SU-DHL-6 (cell line): ENCODE results near the gene CDY2B.
"Not testable (repeated sequence)": the region's sequence is repeated elsewhere in the genome, so short reads cannot be mapped to it uniquely, and the experiment has no call there.

Source experiments
- EZH2phosphoT487 ChIP-seq: fragments of 200-600 bp; sonication (generic), shearing (Covaris generic); conservative IDR thresholded peaks from 2 replicates; pipeline ENCODE4 v1.6.1; 2018; ENCODE audit warnings: mild to moderate bottlenecking, antibody characterized with exemption, low read length, moderate library complexity, mixed read lengths
- TF ChIP-seq, protein P1 (sequence below): fragments of 200-600 bp; sonication (generic); IDR thresholded peaks from one replicate; pipeline ENCODE4 v1.5.1; 2017; ENCODE audit warnings: antibody characterized with exemption, mild to moderate bottlenecking, low read length, moderate library complexity; ENCODE audit not compliant: insufficient read depth, poor library complexity, severe bottlenecking

GRCh38 chrY:17881697-17882096, 1.7 kb upstream of the CDY2B start:
- TF ChIP-seq, protein P1, sequence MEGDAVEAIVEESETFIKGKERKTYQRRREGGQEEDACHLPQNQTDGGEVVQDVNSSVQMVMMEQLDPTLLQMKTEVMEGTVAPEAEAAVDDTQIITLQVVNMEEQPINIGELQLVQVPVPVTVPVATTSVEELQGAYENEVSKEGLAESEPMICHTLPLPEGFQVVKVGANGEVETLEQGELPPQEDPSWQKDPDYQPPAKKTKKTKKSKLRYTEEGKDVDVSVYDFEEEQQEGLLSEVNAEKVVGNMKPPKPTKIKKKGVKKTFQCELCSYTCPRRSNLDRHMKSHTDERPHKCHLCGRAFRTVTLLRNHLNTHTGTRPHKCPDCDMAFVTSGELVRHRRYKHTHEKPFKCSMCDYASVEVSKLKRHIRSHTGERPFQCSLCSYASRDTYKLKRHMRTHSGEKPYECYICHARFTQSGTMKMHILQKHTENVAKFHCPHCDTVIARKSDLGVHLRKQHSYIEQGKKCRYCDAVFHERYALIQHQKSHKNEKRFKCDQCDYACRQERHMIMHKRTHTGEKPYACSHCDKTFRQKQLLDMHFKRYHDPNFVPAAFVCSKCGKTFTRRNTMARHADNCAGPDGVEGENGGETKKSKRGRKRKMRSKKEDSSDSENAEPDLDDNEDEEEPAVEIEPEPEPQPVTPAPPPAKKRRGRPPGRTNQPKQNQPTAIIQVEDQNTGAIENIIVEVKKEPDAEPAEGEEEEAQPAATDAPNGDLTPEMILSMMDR, result not testable (repeated sequence)
- TF ChIP-seq EZH2phosphoT487, result not testable (repeated sequence)
